ENCODE measurements around the gene CSAD. TPM values are rescaled to one million over a fixed set of nuclear protein-coding genes. Genes with fewer than 3 reads are reported as not detected.

CSAD gene
- total RNA-seq, 2 experiments from 2014 or later, result 25.8 to 26.9 TPM

GRCh38 chr12:53223389-53224060 lies 42.8 kb upstream of the CSAD start:
- intact Hi-C loops (cut with micrococcal nuclease; ENCODE audit: unreplicated experiment), result no loop called here
- no TSS peak for BruUV-seq (replicated peaks)
- H3K27ac ChIP-seq (ENCODE audit: low read depth, low read length, poor library complexity, severe bottlenecking), result no peak overlapping the region
- peak overlapping the region; percentile 96 for H3K4me2 ChIP-seq (ENCODE audit: low read length)
- ChIA-PET POLR2A (interaction anchor here (0.6 kb wide), 2 partner anchors 91 to 120 kb away, joined by 3 read pairs; partner anchors contain the start of gene SOAT2), CTCF (ENCODE audit: unreplicated experiment) (interaction anchor here (0.6 kb wide), 1 partner anchor 104 kb away, joined by 10 read pairs; no protein-coding TSS in a partner anchor)
- peak overlapping the region; percentile 5; the same call in 1 of the 2 replicates for H2AFZ ChIP-seq (ENCODE audit: low read length)
- H3K9me3 ChIP-seq (ENCODE audit: low read length), result no peaks in the 10 kb centered on the region
- no peaks in the 10 kb centered on the region for H3K36me3 ChIP-seq (ENCODE audit: insufficient read depth, low read length)
- H3K4me1 ChIP-seq (ENCODE audit: insufficient read depth, low read length, poor library complexity, severe bottlenecking), result peaks cover 45% of the 10 kb centered on the region
- no peaks in the 10 kb centered on the region for H3K9me2 ChIP-seq (ENCODE audit: insufficient read depth, low read length)
- no peak for DNase-seq (ENCODE audit: low spot score)
- no peaks in the 10 kb centered on the region for H4K20me1 ChIP-seq (ENCODE audit: insufficient read depth, low read length)
- TF ChIP-seq CTCF (conservative IDR thresholded peaks at IDR 0.05; ENCODE audit: low read length), result no peak
- no peak for TF ChIP-seq EZH2phosphoT487 (IDR thresholded peaks at IDR 0.05; ENCODE audit: borderline replicate concordance, low read depth, low read length)
- H3K79me2 ChIP-seq (ENCODE audit: insufficient read depth, low read depth, low read length), result no peaks in the 10 kb centered on the region
- no peak overlapping the region for H3K4me3 ChIP-seq (ENCODE audit: low read depth, low read length, poor library complexity, severe bottlenecking)

GRCh38 chr12:53222806-53223261 lies 42.1 kb upstream of the CSAD start:
- CTCF ChIA-PET (ENCODE audit: unreplicated experiment), result no interaction called here
- BruUV-seq (replicated peaks), result no TSS peak
- no peaks in the 10 kb centered on the region for H3K36me3 ChIP-seq (ENCODE audit: insufficient read depth, low read length)
- H4K20me1 ChIP-seq (ENCODE audit: insufficient read depth, low read length), result no peaks in the 10 kb centered on the region
- no peaks in the 10 kb centered on the region for H3K79me2 ChIP-seq (ENCODE audit: insufficient read depth, low read depth, low read length)
- POLR2A ChIA-PET, result interaction anchor here (0.6 kb wide), 1 partner anchor 90 kb away, joined by 3 read pairs; no protein-coding TSS in a partner anchor
- H3K4me2 ChIP-seq (ENCODE audit: low read length), result peak overlapping the region; percentile 96
- peaks cover 52% of the 10 kb centered on the region for H3K4me1 ChIP-seq (ENCODE audit: insufficient read depth, low read length, poor library complexity, severe bottlenecking)
- intact Hi-C loops (cut with micrococcal nuclease; ENCODE audit: unreplicated experiment), result no loop called here
- no peak for DNase-seq (ENCODE audit: low spot score)
- no peak overlapping the region for H3K27ac ChIP-seq (ENCODE audit: low read depth, low read length, poor library complexity, severe bottlenecking)
- H3K4me3 ChIP-seq (ENCODE audit: low read depth, low read length, poor library complexity, severe bottlenecking), result no peak overlapping the region
- no peak for TF ChIP-seq EZH2phosphoT487 (IDR thresholded peaks at IDR 0.05; ENCODE audit: borderline replicate concordance, low read depth, low read length)
- TF ChIP-seq CTCF (conservative IDR thresholded peaks at IDR 0.05; ENCODE audit: low read length), result no peak
- H3K9me2 ChIP-seq (ENCODE audit: insufficient read depth, low read length), result no peaks in the 10 kb centered on the region
- no peaks in the 10 kb centered on the region for H3K9me3 ChIP-seq (ENCODE audit: low read length)
- no peak overlapping the region for H2AFZ ChIP-seq (ENCODE audit: low read length)

- H3K36me3 ChIP-seq (ENCODE audit: insufficient read depth, low read length), result no peaks in the 10 kb centered on the region
- H3K9me2 ChIP-seq (ENCODE audit: insufficient read depth, low read length), result no peaks in the 10 kb centered on the region
- H2AFZ ChIP-seq (ENCODE audit: low read length), result peak overlapping the region; percentile 56
- peaks cover 58% of the 10 kb centered on the region for H3K4me1 ChIP-seq (ENCODE audit: insufficient read depth, low read length, poor library complexity, severe bottlenecking)
- H3K4me3 ChIP-seq (ENCODE audit: low read depth, low read length, poor library complexity, severe bottlenecking), result peak overlapping the region; percentile 74
- no TSS peak for BruUV-seq (replicated peaks)
- DNase-seq (ENCODE audit: low spot score), result no peak
- peak overlapping the region; percentile 90 for H3K27ac ChIP-seq (ENCODE audit: low read depth, low read length, poor library complexity, severe bottlenecking)
- ChIA-PET CTCF (ENCODE audit: unreplicated experiment) (no interaction called here), POLR2A (no interaction called here)
- intact Hi-C loops (cut with micrococcal nuclease; ENCODE audit: unreplicated experiment), result no loop called here
- peak overlapping the region; percentile 96 for H3K4me2 ChIP-seq (ENCODE audit: low read length)
- H4K20me1 ChIP-seq (ENCODE audit: insufficient read depth, low read length), result no peaks in the 10 kb centered on the region
- H3K9me3 ChIP-seq (ENCODE audit: low read length), result no peaks in the 10 kb centered on the region
- no peaks in the 10 kb centered on the region for H3K79me2 ChIP-seq (ENCODE audit: insufficient read depth, low read depth, low read length)
- TF ChIP-seq CTCF (conservative IDR thresholded peaks at IDR 0.05; ENCODE audit: low read length) (no peak), EZH2phosphoT487 (IDR thresholded peaks at IDR 0.05; ENCODE audit: borderline replicate concordance, low read depth, low read length) (no peak)
These were observed 41.5 kb upstream of the CSAD start for GRCh38 chr12:53222170-53222721.

Measured in OCI-LY7 (cell line).